Measurements from ENCODE around the gene LCN15.
"Not testable (repeated sequence)": the region's sequence is repeated elsewhere in the genome, so short reads cannot be mapped to it uniquely, and the experiment has no call there.

LCN15 gene

GRCh38 chr9:136755302-136756133, 8.8 kb downstream of the LCN15 start:
- DNase-seq, result not testable (repeated sequence)

DNA sequence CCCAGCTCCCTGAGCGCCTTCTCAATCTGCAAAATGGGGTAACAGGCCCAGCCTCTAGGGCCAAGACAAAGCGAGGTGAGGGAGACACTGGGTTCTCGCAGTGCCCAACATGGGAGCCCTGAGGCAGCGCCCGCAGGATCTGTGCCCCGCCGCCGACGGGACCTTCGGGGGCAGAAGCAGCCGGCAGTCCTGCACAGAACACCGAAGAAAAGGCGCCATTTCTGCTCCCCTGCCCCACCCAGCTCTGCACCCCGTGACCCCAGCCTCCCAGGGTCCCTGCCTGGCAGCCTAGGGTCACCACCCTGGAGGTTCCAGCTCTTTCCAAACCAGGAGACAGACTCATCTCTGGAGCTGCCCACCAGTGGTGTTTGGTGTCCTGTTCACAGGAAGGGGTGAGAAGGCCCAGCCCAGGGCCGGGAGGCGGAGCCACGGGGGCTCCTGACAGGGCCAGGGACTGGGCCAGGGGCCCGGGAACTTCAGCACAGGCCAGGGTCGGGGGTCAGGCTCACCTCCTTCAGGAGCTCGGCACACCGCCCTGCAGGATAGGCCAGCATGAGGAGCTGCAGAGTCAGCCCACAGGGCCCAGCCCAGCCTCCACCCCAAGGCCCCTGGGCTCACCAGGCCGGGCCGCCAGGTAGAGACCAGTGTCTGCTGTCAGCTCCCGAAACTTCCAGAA, 9.6 kb downstream of the LCN15 start:
- no peak for DNase-seq

- no peak for DNase-seq
Measured at GRCh38 chr9:136754059-136754572, 10.2 kb downstream of the LCN15 start.

- DNase-seq, result no peak
Measured at GRCh38 chr9:136753371-136754058, 10.8 kb downstream of the LCN15 start.

DNA sequence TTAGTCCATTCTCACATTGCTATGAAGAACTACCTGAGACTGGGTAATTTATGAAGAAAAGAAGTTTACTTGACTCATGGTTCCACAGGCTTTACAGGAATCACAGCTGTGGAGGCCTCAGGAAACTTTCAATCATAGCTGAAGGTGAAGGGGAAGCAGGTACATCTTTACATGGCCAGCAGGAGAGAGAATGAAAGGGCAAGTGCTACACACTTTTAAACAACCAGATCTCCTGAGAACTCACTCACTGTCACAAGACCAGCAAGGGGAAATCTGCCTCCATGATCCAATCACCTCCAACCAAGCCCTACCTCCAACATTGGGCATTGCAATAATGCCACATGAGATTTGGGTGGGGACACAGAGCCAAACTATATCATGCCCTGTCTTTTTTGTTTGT, 12.5 kb downstream of the LCN15 start:
- no peak for DNase-seq

GRCh38 chr9:136751244-136751643, 13.1 kb downstream of the LCN15 start:
- DNase-seq, result no peak

DNA sequence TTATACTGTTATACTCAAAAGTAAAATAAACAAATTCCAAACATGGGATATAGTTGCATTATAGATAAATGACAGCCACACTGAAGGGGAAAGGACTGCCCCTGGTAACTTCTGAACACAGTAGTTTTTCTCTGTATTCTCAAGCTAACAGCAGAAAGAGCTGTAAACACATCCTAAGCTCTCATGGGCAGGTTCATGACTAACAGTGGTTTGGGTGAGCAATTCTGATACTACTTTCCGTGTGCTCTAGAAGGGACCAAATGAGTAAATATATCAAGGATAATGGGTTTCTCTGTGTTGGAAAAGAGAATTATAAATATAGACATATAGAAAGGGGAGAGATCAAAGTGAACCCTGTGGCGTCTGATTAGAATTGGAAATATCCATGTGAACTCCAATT, 13.8 kb downstream of the LCN15 start:
- no peak for DNase-seq

- DNase-seq, result no peak
Measured at GRCh38 chr9:136748666-136749611, 15.4 kb downstream of the LCN15 start.

DNA sequence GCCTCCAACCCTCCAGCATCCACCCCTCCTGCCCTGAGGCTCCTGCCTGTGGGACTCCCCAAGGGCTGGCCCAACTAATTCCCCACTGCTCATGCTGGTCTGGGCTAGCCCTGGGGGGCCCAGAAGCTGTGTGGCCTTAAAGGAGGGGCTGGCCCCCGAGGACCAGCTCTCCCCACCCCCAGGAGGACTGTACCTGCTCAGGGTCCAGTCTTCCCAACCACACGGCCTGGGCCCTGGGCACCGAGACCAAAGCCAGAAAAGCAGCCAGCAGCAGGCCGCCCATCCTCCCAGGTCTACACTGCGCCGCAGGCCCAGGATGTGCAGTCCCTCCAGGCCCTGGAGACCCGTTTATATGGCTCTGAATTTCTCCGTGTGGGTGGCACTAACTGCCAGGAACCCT, 16.1 kb downstream of the LCN15 start, which contains the start of gene LCN6:
Gene LCN6, minus strand, starts transcription at position 325 of the 400 bp plus-strand sequence. Its CDS starts 42 bp downstream, at position 283.
- no peak for DNase-seq

GRCh38 chr9:136747161-136748060, 16.9 kb downstream of the LCN15 start:
- no peak for DNase-seq

GRCh38 chr9:136746621-136747020, 17.7 kb downstream of the LCN15 start:
- DNase-seq, result no peak

DNA sequence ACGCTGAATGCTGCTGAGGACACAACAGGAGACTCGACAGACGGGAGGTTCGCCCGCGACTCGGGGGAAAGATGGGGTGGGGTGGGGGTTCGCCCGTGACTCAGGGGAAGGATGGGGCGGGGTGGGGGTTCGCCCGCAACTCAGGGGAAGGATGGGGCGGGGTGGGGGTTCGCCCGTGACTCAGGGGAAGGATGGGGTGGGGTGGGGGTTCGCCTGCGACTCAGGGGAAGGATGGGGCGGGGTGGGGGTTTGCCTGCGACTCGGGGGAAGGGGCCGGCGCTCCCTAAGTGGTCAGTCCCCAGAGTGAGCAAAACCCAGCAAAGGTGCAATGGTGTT, 18.2 kb downstream of the LCN15 start:
- no peak for DNase-seq

GRCh38 chr9:136745389-136746154, 18.7 kb downstream of the LCN15 start:
- DNase-seq, result no peak

DNA sequence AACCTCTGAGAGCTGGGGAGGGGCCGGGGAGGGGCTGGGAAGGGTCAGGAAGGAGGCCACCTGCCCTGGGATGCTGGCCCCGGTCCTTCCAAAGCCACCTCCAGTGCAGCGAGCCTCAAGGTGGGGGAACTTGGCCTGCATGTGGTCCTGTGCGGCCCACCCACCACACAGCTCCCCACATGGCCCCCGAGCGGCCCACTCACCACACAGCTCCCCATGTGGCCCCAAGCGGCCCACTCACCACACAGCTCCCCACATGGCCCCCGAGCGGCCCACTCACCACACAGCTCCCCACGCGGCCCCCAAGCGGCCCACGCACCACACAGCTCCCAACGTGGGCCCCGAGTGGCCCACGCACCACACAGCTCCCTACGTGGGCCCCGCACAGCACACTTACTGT, 19.5 kb downstream of the LCN15 start:
- no peak for DNase-seq

- no peak for DNase-seq
Measured at GRCh38 chr9:136743639-136744211, 20.6 kb downstream of the LCN15 start.

DNA sequence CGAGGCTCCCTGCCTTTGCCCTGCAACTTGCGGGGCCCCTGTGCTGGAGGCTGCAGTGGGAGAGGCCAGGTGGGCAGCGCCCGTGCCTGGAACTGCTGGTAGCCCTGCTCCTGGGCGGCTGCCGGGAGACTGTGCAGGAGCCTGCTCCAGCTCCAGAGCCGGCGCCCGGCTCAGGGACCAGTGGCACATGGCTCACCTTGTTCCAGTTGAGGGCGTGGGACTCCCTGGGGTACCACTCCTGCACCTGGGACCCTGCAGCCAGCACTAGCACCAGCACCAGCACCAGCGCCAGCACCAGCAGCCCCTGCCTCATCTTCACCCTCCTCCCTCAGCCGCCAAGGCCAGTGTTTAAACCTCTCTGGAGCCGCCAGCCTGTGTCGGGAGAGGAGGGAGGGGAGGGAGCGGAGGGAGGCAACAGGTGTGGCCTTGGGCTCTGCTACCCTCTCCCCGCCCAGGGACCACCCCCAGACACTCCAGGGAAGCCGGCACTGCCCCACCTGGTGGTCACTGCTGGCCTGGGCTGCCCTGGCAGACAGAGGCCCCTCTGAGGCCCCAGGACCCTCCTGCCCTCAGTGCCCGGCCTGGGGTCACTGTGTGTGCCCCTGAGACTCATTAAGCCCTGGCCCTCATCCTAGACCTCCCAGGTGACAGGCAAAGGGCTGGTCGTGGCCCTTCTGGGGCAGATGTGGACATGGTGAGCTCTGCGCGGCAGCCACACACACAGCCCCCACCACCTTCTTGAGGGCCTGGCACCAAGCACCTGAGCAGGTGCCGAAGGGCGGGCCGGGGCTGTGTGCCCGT, 21.5 kb downstream of the LCN15 start, which contains the start of gene LCN10:
Gene LCN10, minus strand, starts transcription at position 350 of the 801 bp plus-strand sequence. Its CDS starts 37 bp downstream, at position 313.
- no peak for DNase-seq

DNA sequence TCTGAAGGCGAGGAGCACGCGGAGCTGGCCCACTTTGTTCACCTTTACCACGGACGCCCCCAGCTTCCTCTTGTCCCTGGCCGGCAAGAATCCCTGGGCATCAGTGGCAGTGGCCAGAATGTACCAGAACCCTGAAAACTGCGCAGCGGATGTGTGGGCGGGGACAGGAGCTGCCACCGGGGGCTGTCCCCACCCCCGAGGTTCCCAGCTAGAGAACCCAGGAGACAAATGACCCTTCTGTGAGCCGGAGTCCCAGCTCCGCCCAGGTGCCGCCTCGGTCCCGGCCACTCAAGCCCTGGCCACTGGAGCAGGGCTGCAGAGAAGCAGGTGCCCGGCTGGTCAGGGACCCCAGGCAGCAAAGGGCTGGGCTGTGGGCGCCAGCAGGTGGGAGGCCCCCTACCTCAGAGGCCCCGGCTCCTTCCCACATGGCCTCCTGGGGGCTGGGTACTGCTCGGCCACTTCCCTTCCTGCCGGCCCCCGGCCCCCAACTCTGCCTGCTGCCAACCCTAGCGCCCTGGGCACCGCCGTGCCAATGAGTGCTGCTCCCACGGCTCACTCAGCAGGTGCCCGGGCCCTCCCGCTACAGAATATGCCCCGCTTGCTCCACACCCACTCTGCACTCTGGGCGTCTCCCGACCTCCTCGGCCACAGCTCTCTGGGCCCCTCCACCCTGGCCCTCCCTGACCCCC, 22.3 kb downstream of the LCN15 start:
- DNase-seq, result no peak
